Activated gamma-delta T cell treated with Interleukin-2 at 50 U/mL for 16 hours (primary cell): ENCODE measurements around the gene LRRC45.

ENCODE experiments used
- DNase-seq: peaks from one replicate; pipeline ENCODE4 v3.0.0-alpha.2; 2020

The LRRC45 gene

GRCh38 chr17:82008258-82008940 lies 14.7 kb upstream of the LRRC45 start:
- DNase-seq, result no peak

- DNase-seq, result no peak
These were observed 14.1 kb upstream of the LRRC45 start for GRCh38 chr17:82008941-82009405.

- no peak for DNase-seq
These were observed 13.7 kb upstream of the LRRC45 start for GRCh38 chr17:82009413-82009812.

GRCh38 chr17:82010575-82011525 lies 12.3 kb upstream of the LRRC45 start:
- no peak for DNase-seq

GRCh38 chr17:82011617-82012187 lies 11.4 kb upstream of the LRRC45 start:
- DNase-seq, result no peak

- no peak for DNase-seq
These were observed 10.9 kb upstream of the LRRC45 start for GRCh38 chr17:82012261-82012639.

GRCh38 chr17:82012640-82013295 lies 10.3 kb upstream of the LRRC45 start:
- no peak for DNase-seq

- no peak for DNase-seq
These were observed 9.8 kb upstream of the LRRC45 start for GRCh38 chr17:82013341-82013740.

GRCh38 chr17:82013772-82014321 lies 9.3 kb upstream of the LRRC45 start:
- no peak for DNase-seq

GRCh38 chr17:82014432-82014831 lies 8.7 kb upstream of the LRRC45 start:
- no peak for DNase-seq

- DNase-seq, result no peak
These were observed 8.2 kb upstream of the LRRC45 start for GRCh38 chr17:82014971-82015310.

- no peak for DNase-seq
These were observed 7.7 kb upstream of the LRRC45 start for GRCh38 chr17:82015311-82015971.

- no peak for DNase-seq
These were observed 6.8 kb upstream of the LRRC45 start for GRCh38 chr17:82016061-82016874.

GRCh38 chr17:82016875-82017459 lies 6.1 kb upstream of the LRRC45 start:
- DNase-seq, result no peak

GRCh38 chr17:82017612-82018151 lies 5.4 kb upstream of the LRRC45 start:
- DNase-seq, result no peak

GRCh38 chr17:82018152-82018988 lies 4.7 kb upstream of the LRRC45 start:
- no peak for DNase-seq

GRCh38 chr17:82018989-82019689 lies 4.0 kb upstream of the LRRC45 start:
- no peak for DNase-seq

- DNase-seq, result peak; percentile 57
These were observed 3.2 kb upstream of the LRRC45 start for GRCh38 chr17:82019690-82020571.
